Measurements from ENCODE around the gene NAT9.

NAT9 gene

GRCh38 chr17:74722782-74723181, 53.4 kb downstream of the NAT9 start:
- Histone ChIP-seq H3K27me3 (ENCODE audit: insufficient read depth, low read length) (no peaks in the 10 kb centered on the region; the same call in 1 of the 2 replicates), H3K4me3 (ENCODE audit: low read depth, low read length, poor library complexity, severe bottlenecking) (no peak overlapping the region), H3K36me3 (ENCODE audit: insufficient read depth, low read length) (no peaks in the 10 kb centered on the region), H3K27ac (ENCODE audit: low read depth, low read length, poor library complexity, severe bottlenecking) (no peak overlapping the region), H3K9me3 (ENCODE audit: low read length) (no peaks in the 10 kb centered on the region), H3K4me2 (ENCODE audit: low read length) (no peak overlapping the region), H3K9me2 (ENCODE audit: low read depth, low read length) (no peaks in the 10 kb centered on the region), H3F3A (ENCODE audit: insufficient read depth, low read length) (no peaks in the 10 kb centered on the region), H2AFZ (ENCODE audit: low read length) (no peak overlapping the region), H3K4me1 (ENCODE audit: insufficient read depth, low read length, severe bottlenecking) (no peaks in the 10 kb centered on the region), H3K9ac (ENCODE audit: low read length) (no peak overlapping the region), H4K20me1 (ENCODE audit: insufficient read depth, low read length) (no peaks in the 10 kb centered on the region), H3K79me2 (ENCODE audit: insufficient read depth, low read length) (no peaks in the 10 kb centered on the region)
- TF ChIP-seq CTCF (IDR thresholded peaks at IDR 0.05; ENCODE audit: low read length), result no peak
- TF ChIP-seq EZH2 (IDR thresholded peaks at IDR 0.05; ENCODE audit: borderline replicate concordance, low read length), result no peak

All from OCI-LY1 (cell line).